WTC11 (cell line): ENCODE results near the gene B3GAT1.

ENCODE experiments used
- AFF4 ChIP-seq: sonication (generic); formaldehyde crosslinking; IDR thresholded peaks from 2 replicates; pipeline ENCODE4 v1.8.1; 2023; ENCODE audit warnings: mild to moderate bottlenecking, missing genetic modification reagents, borderline replicate concordance
- CTCF ChIP-seq: fragments of 200-600 bp; IDR thresholded peaks from 2 replicates; pipeline ENCODE4 v1.8.0; 2022; ENCODE audit warnings: antibody characterized with exemption
- E2F1 ChIP-seq: sonication (generic); formaldehyde crosslinking; IDR thresholded peaks from 2 replicates; pipeline ENCODE4 v1.8.0; 2022; ENCODE audit warnings: mild to moderate bottlenecking, missing genetic modification reagents
- ELF4 ChIP-seq: sonication (generic); formaldehyde crosslinking; IDR thresholded peaks from 2 replicates; pipeline ENCODE4 v1.8.1; 2022; ENCODE audit warnings: low read depth, mild to moderate bottlenecking, moderate library complexity, missing genetic modification reagents
- NR2C2 ChIP-seq: sonication (generic); formaldehyde crosslinking; IDR thresholded peaks from 2 replicates; pipeline ENCODE4 v1.8.0; 2022; ENCODE audit warnings: mild to moderate bottlenecking, missing genetic modification reagents
- SMAD4 ChIP-seq: sonication (generic); formaldehyde crosslinking; IDR thresholded peaks from 2 replicates; pipeline ENCODE4 v1.8.0; 2022; ENCODE audit warnings: mild to moderate bottlenecking, missing genetic modification reagents
- SP1 ChIP-seq: sonication (generic); formaldehyde crosslinking; conservative IDR thresholded peaks from 2 replicates; pipeline ENCODE4 v1.8.1; 2022; ENCODE audit warnings: missing genetic modification reagents
- ZBTB43 ChIP-seq: sonication (generic); formaldehyde crosslinking; IDR thresholded peaks from 2 replicates; pipeline ENCODE4 v1.8.1; 2023; ENCODE audit warnings: mild to moderate bottlenecking, missing genetic modification reagents

GRCh38 chr11:134356656-134357544, 55.1 kb downstream of the B3GAT1 start:
- no peak for TF ChIP-seq SP1 (CRISPR knock-in tag)
- TF ChIP-seq NR2C2 (CRISPR knock-in tag): no peak
- TF ChIP-seq ELF4: no peak
- no peak for TF ChIP-seq SMAD4 (CRISPR knock-in tag)
- TF ChIP-seq AFF4 (CRISPR knock-in tag): no peak
- TF ChIP-seq E2F1 (CRISPR knock-in tag): no peak
- TF ChIP-seq CTCF: no peak
- no peak for TF ChIP-seq ZBTB43 (CRISPR knock-in tag)
